Hypothalamus (tissue), 51 donors: ENCODE data around the gene GALNT12.

Source experiments
- DNase-seq, 51 donors: peaks; one replicate each; lab custom pipeline; 2025; lab: John Stamatoyannopoulos, UW

GALNT12 gene

GRCh38 chr9:98892288-98892687 is 84.8 kb downstream of the GALNT12 start:
- no peak for DNase-seq

GRCh38 chr9:98892690-98893089 is 85.2 kb downstream of the GALNT12 start:
- DNase-seq = no peak

GRCh38 chr9:98894171-98894570 is 86.7 kb downstream of the GALNT12 start:
- no peak for DNase-seq

GRCh38 chr9:98894761-98895160 is 87.3 kb downstream of the GALNT12 start:
- no peak for DNase-seq

- no peak for DNase-seq
Measured at GRCh38 chr9:98896632-98897031, 89.2 kb downstream of the GALNT12 start.

GRCh38 chr9:98897745-98898144 is 90.3 kb downstream of the GALNT12 start:
- DNase-seq = no peak

GRCh38 chr9:98899408-98900056 is 92.1 kb downstream of the GALNT12 start:
- no peak for DNase-seq
